HG02678 (cell line): ENCODE results near the gene METTL8.
"Not testable (repeated sequence)": the region's sequence is repeated elsewhere in the genome, so short reads cannot be mapped to it uniquely, and the experiment has no call there.

Experiments
- ATAC-seq: cut with Tn5 transposase; IDR thresholded peaks from one replicate; pipeline ENCODE4 v1.9.1; 2021; ENCODE audit warnings: mild to moderate bottlenecking, moderate library complexity; ENCODE audit not compliant: unreplicated experiment

Gene METTL8

GRCh38 chr2:171430516-171431410 lies 3.0 kb downstream of the METTL8 start:
- ATAC-seq = no peak

DNA sequence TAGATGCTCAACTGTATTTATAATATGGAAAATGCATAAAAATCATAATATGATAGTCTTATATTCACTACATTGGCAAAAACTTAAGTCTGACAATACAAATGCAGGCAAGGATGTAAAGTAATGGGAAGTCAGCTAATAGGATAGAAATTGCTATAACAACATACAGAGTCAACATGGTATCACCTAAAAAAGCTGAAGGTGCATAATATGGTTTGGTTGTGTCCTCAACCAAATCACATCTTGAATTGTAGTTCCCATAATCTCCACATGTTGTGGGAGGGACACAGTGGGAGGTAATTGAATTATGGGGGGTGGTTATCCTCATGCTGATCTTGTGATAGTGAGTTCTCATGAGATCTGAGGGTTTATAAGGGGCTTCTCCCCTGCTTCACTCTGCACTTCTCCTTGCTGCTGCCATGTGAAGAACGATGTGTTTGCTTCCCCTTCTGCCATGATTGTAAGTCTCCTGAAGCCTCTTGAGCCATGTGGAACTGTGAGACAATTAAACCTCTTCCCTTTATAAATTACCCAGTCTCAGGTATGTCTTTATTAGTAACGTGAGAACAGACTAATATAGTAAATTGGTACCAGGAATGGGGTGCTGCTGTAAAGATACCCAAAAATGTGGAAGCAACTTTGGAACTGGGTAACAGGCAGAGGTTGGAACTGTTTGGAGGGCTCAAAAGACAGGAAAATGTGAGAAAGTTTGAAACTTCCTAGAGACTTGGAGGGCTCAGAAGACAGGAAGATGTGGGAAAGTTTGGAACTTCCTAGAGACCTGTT lies 10.9 kb downstream of the METTL8 start:
- ATAC-seq = not testable (repeated sequence)

GRCh38 chr2:171420728-171421563 lies 12.8 kb downstream of the METTL8 start:
- ATAC-seq = no peak

DNA sequence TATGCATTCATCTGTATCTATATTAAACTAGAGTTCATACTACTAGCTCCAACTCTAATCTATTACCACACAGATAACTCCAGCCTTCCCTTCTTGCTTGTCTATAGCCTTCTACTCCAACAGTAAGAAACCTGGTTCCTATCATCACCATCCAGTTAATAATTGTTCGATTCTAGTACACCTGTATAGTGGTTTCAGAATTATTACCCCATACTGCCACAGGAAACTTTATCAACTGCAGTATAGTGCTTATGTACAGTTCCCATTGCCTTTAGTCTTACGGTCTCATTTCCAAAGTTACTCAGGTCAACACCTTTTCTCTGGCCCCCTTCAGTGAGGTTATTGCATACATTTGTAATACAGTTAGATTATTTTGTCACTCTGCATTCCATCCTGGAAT lies 14.5 kb downstream of the METTL8 start:
- ATAC-seq = no peak

GRCh38 chr2:171416009-171416926 lies 17.5 kb downstream of the METTL8 start:
- peak; percentile 91 for ATAC-seq

- not testable (repeated sequence) for ATAC-seq
These were observed 19.1 kb downstream of the METTL8 start for GRCh38 chr2:171414645-171415044.

DNA sequence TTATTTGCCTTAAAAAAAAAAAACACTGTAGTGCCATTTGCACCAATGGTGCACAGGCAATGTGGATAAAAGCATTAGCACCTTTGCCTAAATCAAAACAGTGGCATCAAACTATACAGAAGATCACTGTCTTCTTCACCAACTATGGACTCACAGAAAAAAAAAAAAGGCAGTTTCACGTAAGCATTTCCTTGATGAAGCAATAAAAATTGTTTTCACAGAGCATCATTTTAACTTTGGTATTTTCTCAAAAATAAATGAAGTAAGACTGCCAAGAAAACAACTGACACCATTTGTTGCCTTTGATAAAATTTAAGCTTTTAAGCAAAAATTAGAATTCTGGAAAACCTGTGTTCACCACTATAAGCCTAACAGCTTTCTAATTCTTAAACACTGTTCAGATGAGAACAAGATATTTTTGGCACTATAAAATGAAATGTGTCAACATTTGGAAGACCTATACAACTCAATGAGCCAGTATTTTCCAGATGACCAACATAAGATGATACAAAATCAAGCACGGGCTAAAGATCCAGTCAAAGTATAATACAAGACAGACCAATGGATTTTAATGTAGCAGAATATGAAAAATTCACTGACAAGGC lies 21.1 kb downstream of the METTL8 start:
- no peak for ATAC-seq

DNA sequence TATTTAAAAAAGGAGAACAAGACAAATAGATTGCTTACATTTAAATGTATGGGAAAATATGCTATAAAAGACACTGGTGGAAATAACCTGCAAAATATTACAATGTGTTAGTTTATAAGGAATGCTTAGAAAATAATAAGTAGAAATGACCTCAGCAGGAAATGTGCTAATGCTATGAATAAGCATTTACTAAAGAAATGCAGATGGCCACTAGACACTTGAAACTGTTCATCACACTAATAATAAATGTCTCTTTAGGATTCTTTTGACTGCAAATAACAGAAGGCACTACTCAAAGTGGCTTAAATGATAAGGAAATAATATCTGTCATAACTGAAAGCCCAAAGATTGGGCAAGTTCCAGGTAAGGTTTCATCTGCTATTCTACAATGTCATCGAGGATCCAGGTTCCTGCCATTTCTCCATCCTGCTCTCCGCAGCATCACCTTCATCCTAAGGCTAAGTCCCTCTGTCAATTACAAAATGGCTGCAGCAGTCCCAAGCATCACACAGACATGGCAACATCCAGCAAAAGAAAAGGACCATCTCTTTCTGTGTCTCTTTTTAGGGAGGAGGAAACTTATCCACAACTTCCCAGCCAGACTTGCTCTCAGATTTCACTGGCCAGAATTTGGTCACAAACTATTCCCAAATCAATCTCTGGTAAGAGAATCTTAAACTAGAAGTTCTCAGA lies 21.9 kb downstream of the METTL8 start:
- ATAC-seq = no peak

- no peak for ATAC-seq
These were observed 22.6 kb downstream of the METTL8 start for GRCh38 chr2:171411214-171411613.

DNA sequence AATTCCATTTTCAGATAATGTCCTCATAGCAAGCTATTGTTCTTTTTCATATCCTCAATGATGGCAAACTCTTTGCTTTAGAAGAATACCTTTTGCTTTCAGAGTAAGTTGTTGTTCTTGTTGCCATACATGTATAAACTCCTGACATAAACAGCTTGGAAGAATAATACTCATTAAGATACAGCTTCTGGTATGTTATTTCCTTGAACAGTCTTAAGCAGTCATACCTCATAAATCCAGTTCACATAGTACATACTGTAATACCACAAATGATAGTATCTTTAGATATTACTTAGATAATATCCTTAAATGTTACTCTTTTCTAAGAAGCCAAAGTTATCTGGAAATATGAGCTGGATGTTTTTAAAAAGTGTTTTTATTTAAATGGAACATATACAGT lies 23.2 kb downstream of the METTL8 start:
- ATAC-seq = no peak

- ATAC-seq = no peak
These were observed 23.7 kb downstream of the METTL8 start for GRCh38 chr2:171410101-171410500.

DNA sequence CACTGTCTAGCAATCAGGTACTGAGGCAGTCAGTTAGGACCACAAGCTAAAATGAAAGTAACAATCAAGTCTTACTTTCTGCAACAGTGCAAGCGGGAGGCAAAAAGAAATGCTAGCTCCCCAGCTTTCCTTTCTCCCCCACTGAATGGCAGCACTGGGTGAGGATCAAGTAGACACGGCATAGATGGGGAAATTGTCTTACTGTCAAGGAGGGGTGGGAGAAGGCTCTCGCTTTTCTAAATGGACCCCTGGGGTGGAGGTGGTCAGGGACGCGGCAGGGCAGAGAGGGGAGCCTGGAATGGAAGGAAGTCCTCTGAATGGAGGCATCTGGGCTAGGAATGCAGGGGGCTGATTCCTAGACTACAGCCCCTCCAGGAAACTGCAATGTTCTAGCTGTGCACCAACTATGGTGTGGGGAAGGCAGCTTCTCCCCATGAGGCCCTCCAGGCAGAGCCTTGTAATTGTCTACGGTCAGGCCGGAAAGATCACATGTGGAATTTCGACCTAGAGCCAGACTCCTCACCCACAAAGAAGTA lies 24.3 kb downstream of the METTL8 start:
- no peak for ATAC-seq

DNA sequence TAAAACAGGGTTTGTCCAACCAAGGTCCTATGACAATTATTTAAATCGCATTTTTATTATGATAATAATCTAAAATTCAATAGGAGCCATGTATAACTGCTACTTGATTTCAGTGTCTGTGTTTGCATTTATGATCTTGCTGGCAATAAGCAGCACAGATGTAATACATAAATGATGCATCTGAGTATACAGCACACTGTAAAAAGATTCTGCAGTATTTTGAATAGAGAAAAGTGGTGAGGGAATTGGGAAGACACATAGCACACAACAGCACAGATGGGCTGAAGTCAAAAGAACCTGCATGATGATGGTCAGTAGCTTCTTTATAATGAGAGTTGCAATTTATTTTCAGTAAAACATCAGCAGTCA lies 26.1 kb downstream of the METTL8 start:
- ATAC-seq = no peak

- peak; percentile 63 for ATAC-seq
These were observed 26.6 kb downstream of the METTL8 start for GRCh38 chr2:171407030-171407675.

DNA sequence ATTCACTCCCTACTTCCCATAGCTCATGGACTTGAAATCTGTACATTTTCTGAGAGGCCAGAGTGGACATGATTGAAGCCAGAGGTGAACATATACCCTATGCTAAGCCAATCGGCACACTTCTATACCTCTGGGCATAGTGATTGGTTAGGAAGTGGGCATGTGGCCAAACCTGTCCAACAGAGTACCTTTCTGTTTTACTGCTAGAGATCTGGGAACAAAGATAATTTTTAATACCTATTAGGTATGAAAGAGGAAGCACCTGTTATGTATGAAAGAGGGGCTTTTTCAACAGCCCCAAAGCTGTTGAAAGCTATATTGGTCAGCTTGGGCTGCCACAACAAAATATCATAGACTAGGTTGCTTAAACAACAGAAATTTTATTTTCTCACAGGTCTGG lies 27.7 kb downstream of the METTL8 start:
- ATAC-seq = peak; percentile 67

DNA sequence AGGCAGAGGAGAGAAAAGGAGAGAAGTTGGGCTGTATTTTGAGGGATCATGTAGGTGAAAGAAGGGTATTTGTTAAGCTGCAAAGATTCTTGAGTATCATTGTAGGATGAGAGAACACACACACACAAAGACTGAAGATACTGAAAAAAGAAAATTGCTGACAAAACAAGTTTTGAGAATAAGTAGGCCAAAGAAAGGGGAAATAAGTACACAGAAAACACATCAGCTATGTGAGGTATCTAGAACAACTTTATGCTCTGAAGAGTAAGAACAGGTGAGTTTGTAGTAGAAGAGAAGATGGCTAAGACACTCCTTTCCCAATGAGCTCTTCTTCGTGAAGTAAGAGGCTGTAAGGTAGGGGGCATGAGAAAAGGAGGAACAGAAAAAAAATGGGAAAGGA lies 28.2 kb downstream of the METTL8 start:
- no peak for ATAC-seq

DNA sequence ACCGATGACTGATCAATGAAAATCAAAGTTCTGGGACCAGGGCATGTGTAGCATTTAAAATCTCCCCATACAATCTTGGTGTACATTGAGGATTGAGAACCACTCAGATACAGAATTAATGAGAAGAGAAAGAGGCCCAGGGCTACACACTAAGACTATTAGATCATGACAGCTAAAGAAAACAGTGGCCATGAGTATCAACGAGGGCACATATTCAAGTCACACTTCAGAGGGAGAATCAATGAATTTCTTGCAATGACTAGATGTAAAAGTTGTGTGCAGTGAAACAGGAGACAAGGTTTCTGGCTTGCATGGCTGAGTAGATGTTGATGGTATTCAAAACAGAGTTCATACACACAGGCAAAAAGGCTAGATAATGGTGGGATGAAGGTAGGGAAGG lies 29.1 kb downstream of the METTL8 start:
- ATAC-seq = no peak

- ATAC-seq = no peak
These were observed 29.5 kb downstream of the METTL8 start for GRCh38 chr2:171404261-171404660.
